DMS 273 treated with DMSO at 0.1 percent for 48 hours (cell line): Measurements from ENCODE around the gene MRPL45.
"Not testable (repeated sequence)": the region's sequence is repeated elsewhere in the genome, so short reads cannot be mapped to it uniquely, and the experiment has no call there.

Experiments used
- DNase-seq: peaks from one replicate; lab custom pipeline; 2025; lab: John Stamatoyannopoulos, UW

The MRPL45 gene

GRCh38 chr17:38296834-38297517 lies at the start of gene MRPL45:
TSS of gene MRPL45 (plus strand) at chr17:38297168. CDS start at chr17:38297184, 16 bp downstream.
- peak; percentile 87 for DNase-seq

DNA sequence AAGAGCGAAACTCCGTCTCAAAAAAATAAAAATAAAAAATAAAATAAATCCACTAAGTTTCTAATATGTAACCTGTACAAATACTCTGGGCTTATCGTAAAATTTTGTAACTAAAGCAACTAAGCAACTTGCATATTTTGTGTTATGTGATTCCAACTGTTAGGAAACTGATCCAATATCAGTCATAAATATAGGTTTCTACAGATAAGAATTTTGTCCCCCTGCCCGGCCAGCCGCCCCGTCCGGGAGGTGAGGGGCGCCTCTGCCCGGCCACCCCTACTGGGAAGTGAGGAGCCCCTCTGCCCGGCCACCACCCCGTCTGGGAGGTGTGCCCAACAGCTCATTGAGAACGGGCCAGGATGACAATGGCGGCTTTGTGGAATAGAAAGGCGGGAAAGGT lies 43.8 kb upstream of the MRPL45 start:
- DNase-seq = not testable (repeated sequence)

DNA sequence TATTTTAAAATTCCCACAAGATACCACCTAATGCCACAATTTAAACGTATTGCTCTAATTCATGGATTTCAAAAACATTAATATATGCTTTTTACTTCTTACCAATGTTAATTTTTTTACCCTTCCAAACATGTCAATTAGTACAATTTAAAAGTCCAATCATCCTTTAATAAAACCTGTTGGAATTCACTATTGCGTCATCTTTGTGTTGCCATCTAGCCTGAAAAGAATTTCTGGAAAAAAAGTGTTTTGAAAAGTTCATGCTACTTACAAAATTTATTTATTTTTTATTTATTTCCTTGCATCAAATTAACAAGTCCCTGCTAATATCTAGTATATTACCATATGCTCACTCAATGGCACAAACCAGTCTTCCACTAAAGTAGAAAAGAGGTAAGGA lies 42.6 kb upstream of the MRPL45 start:
- DNase-seq = not testable (repeated sequence)

GRCh38 chr17:38257013-38257621 lies 39.9 kb upstream of the MRPL45 start:
- DNase-seq = peak; percentile 71

DNA sequence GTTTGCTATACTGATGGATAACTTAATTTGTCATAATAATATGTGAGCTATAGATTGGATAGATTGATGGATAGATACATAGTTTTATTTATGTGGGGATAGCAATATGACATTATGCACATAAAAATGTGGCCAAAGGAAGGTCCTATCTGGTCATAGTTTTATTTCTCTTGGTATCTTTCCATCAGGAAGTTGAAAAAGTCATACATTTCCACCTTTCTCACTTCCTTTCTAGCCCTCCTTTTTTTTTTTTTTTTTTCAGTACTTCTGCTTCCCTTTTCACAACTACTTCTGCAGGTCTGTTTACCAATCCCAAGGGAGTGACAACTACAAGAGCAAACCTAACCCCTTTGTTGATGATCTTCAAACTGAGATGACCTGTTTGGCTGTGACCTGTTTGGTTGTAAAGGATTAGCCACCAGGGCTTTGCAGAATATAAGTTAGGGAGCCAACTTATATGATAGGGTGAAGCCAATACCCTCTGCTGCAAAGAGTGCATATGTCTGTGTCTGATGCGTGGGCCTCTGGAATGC lies 30.9 kb upstream of the MRPL45 start:
- DNase-seq = not testable (repeated sequence)

DNA sequence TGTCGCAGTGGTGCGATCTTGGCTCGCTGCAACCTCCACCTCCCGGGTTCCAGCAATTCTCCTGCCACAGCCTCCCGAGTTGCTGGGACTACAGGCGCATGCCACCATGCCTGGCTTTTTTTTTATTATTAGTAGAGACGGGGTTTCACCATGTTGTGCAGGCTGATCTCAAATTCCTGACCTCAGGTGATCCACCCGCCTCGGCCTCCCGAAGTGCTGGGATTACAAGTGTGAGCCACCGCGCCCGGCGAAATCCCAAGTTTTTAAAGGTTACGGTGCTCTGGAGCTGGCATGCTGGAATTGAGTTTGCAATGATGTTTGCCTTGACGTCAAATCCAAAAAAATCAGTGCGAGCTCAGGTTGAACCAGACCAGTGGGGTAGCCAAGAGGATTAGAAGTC lies 30.4 kb upstream of the MRPL45 start:
- DNase-seq = not testable (repeated sequence)

GRCh38 chr17:38268138-38268537 lies 28.8 kb upstream of the MRPL45 start:
- not testable (repeated sequence) for DNase-seq

DNA sequence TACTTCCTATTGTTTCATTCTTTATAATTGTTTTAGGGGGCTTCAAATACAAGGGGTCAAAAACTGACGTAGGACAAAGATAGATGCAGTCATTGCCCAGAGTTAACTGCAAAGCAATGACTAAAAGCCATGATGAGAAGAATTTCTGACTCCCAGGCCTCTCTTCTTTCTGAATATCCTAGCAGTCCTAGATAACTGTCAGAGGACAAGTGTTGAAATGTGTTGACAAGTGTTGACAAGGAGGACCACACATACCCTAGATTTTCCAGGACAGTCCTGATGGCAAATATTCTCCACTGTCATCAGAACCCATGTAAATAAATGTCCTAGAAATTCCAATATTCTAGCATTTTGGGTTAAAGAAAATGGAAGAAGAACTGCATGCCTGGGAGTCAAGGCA lies 27.9 kb upstream of the MRPL45 start:
- DNase-seq = not testable (repeated sequence)

- not testable (repeated sequence) for DNase-seq
Measured at GRCh38 chr17:38269552-38269951, 27.4 kb upstream of the MRPL45 start.

DNA sequence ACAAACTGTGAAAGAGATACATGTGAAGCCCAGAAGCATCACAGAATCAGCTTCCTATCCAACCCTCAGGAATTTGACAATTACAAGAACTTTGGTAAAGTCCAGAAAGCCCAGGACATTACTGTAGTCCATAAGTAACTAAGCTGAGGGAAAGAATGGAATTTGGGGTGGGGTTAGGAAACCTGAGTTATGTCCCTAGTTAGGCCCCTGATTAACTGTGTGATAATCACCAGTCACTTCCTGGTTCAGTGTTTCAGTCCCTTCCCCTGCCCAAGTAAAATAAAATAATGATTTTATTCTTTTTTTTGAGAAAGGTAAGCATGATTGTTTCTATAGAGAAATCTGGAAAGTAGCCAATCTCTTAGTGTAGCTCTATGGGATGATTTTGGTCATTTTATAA lies 11.0 kb upstream of the MRPL45 start:
- not testable (repeated sequence) for DNase-seq

- DNase-seq = peak; percentile 54
Measured at GRCh38 chr17:38286501-38287091, 10.4 kb upstream of the MRPL45 start.

GRCh38 chr17:38288217-38288827 lies 8.6 kb upstream of the MRPL45 start:
- DNase-seq = not testable (repeated sequence)

- DNase-seq = not testable (repeated sequence)
Measured at GRCh38 chr17:38289760-38290159, 7.2 kb upstream of the MRPL45 start.

DNA sequence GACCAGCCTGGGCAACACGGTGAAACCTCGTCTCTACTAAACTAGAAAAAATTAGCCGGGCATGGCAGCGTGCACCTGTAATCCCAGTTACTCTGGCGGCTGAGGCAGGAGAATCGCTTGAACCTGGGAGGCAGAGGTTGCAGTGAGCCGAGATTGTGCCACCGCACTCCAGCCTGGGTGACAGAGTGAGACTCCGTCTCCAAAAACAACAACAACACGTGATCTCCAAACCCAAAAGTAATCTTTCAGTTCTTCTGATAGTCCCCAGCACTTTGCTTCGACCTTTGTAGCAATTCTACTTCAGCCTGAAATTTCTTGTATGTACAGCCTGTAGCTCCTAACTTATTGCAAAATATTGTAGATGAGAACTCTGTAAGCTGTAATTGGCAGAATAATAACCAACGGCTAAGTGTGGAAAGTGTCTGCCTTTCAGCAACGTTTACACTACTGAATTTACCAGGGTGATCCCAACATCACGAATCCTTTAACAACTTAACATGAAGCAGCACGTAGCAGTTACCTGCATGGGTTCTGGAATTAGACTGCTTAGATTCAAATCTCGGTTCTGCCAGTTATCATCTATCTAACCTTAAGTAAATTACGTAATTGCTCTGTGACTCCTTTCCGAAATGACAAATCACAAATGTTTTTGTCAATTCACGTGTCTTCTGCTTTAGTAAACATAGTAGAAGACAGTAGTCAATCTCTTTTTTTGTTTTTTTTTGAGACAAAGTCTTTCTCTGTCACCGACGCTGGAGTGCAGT lies 1.2 kb upstream of the MRPL45 start:
- not testable (repeated sequence) for DNase-seq

DNA sequence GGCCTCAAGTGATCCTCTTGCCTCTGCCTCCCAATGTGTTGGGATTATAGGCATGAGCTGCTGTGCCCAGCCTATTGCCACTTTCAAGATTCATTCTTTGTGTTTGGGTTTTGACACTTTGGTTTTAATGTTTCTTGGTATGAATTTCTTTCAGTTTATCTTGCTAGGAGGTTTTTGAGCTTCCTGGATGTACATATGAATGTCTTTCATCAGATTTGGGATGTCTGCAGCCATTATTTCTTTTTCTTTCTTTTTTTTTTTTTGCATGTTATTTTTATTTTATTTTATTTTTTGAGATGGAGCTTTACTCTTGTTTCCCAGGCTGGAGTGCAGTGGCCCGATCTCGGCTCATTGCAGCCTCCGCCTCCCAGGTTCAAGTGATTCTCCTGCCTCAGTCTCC lies 18.5 kb downstream of the MRPL45 start:
- DNase-seq = no peak

DNA sequence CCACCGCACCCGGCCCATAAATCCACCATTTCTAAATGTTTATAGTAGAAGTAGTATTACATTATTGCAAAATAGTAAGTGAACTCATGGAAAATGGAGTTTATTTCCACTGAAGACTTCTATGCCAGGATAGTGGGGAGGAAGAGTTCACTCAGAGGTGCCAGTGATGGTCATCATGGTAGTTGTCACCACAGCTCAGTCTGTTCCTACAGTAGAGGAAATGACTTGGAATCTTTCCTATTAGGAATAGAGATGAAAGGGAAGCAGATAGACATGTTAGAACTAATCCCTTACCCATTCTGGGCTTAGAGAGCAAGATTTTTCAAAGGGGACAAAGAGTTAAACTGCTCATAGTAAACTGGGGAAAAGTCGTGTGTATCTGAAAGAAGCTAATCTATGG lies 20.1 kb downstream of the MRPL45 start:
- no peak for DNase-seq

DNA sequence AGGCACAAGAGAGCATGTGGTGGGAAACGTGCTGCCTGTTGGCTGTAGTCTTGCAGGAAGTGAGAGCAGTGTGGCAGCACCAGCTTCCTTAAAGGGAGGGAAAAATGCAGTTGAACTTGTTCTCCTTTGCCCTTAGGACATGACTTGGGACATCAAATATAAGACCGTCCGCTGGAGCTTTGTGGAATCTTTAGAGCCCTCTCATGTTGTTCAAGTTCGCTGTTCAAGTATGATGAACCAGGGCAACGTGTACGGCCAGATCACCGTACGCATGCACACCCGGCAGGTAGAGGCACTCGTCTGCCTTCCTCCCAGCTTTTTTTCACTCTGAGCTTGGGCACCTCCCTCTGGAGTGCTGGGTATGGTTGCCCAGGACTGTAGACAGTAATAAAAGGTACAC lies 23.5 kb downstream of the MRPL45 start:
- DNase-seq = no peak

GRCh38 chr17:38322156-38322779 lies 25.3 kb downstream of the MRPL45 start:
- no peak for DNase-seq

GRCh38 chr17:38322897-38323296 lies 25.9 kb downstream of the MRPL45 start:
- no peak for DNase-seq

GRCh38 chr17:38324141-38324697 lies 27.3 kb downstream of the MRPL45 start:
- no peak for DNase-seq

GRCh38 chr17:38324772-38325171 lies 27.8 kb downstream of the MRPL45 start:
- DNase-seq = no peak
